H1 (cell line): ENCODE data around the gene RANBP6. TPM values are rescaled to one million over a fixed set of nuclear protein-coding genes. Genes with fewer than 3 reads are reported as not detected.
"Not testable (repeated sequence)": the region's sequence is repeated elsewhere in the genome, so short reads cannot be mapped to it uniquely, and the experiment has no call there.

Experiments
- CTCF ChIA-PET: fragments of 300-600 bp; sonication (Branson Sonifier 250); formaldehyde crosslinking; loops from one replicate; lab custom pipeline; 2021; ENCODE audit not compliant: partially characterized antibody; lab: Charles Lee
- POLR2A ChIA-PET: fragments of 300-600 bp; sonication (Branson Sonifier 250); formaldehyde crosslinking; loops from one replicate; lab custom pipeline; 2021; ENCODE audit warnings: inconsistent platforms; ENCODE audit not compliant: partially characterized antibody; lab: Charles Lee
- DNase-seq, 2 experiments: peaks; one replicate each; pipeline versions ENCODE4 v3.0.0 to v3.0.0-alpha.2; 2010 to 2022; ENCODE audit warnings: low spot score in 2 of 2, low read depth in 1 of 2, mixed read lengths in 1 of 2
- FAIRE-seq: peaks from 2 replicates; lab custom pipeline; 2011; peaks lifted over from hg19 to GRCh38; lab: Jason Lieb, UNC
- H2AFZ ChIP-seq: 2 replicates; pipeline ENCODE4 v1.8.1; 2012; ENCODE audit warnings: low read length, inconsistent platforms
- H2AK5ac ChIP-seq: 2 replicates; pipeline ENCODE4 v1.6.1; 2013; ENCODE audit warnings: low read depth, low read length
- H2BK120ac ChIP-seq: replicated peaks from 2 replicates; pipeline ENCODE3; 2013; ENCODE audit warnings: low read depth, low read length, inconsistent platforms
- H2BK12ac ChIP-seq: 2 replicates; pipeline ENCODE4 v1.6.1; 2013; ENCODE audit warnings: low read depth, low read length
- H2BK15ac ChIP-seq: 2 replicates; pipeline ENCODE4 v1.6.1; 2013; ENCODE audit warnings: low read length
- H2BK20ac ChIP-seq: 2 replicates; pipeline ENCODE4 v1.6.1; 2013; ENCODE audit warnings: low read length
- H2BK5ac ChIP-seq: 2 replicates; pipeline ENCODE4 v1.6.1; 2013; ENCODE audit warnings: low read depth, low read length
- H3K14ac ChIP-seq: 2 replicates; pipeline ENCODE4 v1.6.1; 2013; ENCODE audit warnings: inconsistent platforms; ENCODE audit not compliant: insufficient read length
- H3K18ac ChIP-seq: 2 replicates; pipeline ENCODE4 v1.6.1; 2013; ENCODE audit warnings: low read length; ENCODE audit errors: extremely low read depth
- H3K23ac ChIP-seq: 2 replicates; pipeline ENCODE4 v1.6.1; 2013; ENCODE audit warnings: inconsistent platforms; ENCODE audit not compliant: insufficient read length
- H3K23me2 ChIP-seq: 2 replicates; pipeline ENCODE4 v1.6.1; 2013; ENCODE audit warnings: low read depth, low read length
- H3K27ac ChIP-seq: 2 replicates; pipeline ENCODE4 v1.6.1; 2011; ENCODE audit warnings: low read depth, low read length, inconsistent platforms
- H3K27me3 ChIP-seq, 4 experiments: replicated peaks in 1 of 4; 1 replicate in 1 of 4; 2 replicates in 3 of 4; pipeline versions ENCODE4 v1.6.1 to v1.8.1; 2011 to 2013; ENCODE audit warnings: low read length in 3 of 4, mild to moderate bottlenecking in 3 of 4, inconsistent platforms in 2 of 4, mixed read lengths in 2 of 4, moderate library complexity in 1 of 4; ENCODE audit not compliant: control insufficient read depth in 3 of 4, insufficient read depth in 3 of 4; ENCODE audit errors: extremely low read depth in 1 of 4
- H3K36me3 ChIP-seq, 4 experiments: 2 replicates each; pipeline versions ENCODE4 v1.6.1 to v1.8.1; 2011 to 2013; ENCODE audit warnings: mild to moderate bottlenecking in 4 of 4, low read length in 3 of 4, moderate library complexity in 2 of 4, control low read depth in 1 of 4, inconsistent platforms in 1 of 4; ENCODE audit not compliant: insufficient read depth in 4 of 4, control insufficient read depth in 2 of 4
- H3K4ac ChIP-seq: replicated peaks from 2 replicates; pipeline ENCODE3; 2013; ENCODE audit warnings: low read length, low read depth, mixed read lengths, inconsistent platforms; ENCODE audit not compliant: insufficient read length
- H3K4me1 ChIP-seq, 4 experiments: replicated peaks in 1 of 4; 1 replicate in 1 of 4; 2 replicates in 3 of 4; pipeline versions ENCODE4 v1.6.1 to v1.8.1; 2011 to 2013; ENCODE audit warnings: low read length in 3 of 4, inconsistent platforms in 2 of 4, mixed read lengths in 1 of 4; ENCODE audit not compliant: insufficient read depth in 4 of 4, control insufficient read depth in 3 of 4
- H3K4me2 ChIP-seq, 2 experiments: 2 replicates each; pipeline versions ENCODE4 v1.6.1 to v1.8.1; 2011 to 2013; ENCODE audit warnings: low read depth in 2 of 2, low read length in 2 of 2, control low read depth in 1 of 2, inconsistent platforms in 1 of 2, mild to moderate bottlenecking in 1 of 2; ENCODE audit not compliant: insufficient read depth in 1 of 2
- H3K4me3 ChIP-seq, 4 experiments: fragments of 200-600, 300-600 bp in 1 of 4; sonication (generic), shearing (Covaris generic), sonication (Bioruptor Twin) in 1 of 4; 2 replicates each; pipeline versions ENCODE4 v1.5.1 to v1.8.1; 2011 to 2016; ENCODE audit warnings: low read length in 4 of 4, low read depth in 3 of 4, control low read depth in 2 of 4, inconsistent platforms in 2 of 4, mild to moderate bottlenecking in 2 of 4, mixed read lengths in 1 of 4, moderate library complexity in 1 of 4; ENCODE audit not compliant: insufficient read depth in 2 of 4; ENCODE audit errors: extremely low read depth in 1 of 4
- H3K56ac ChIP-seq: replicated peaks from 2 replicates; pipeline ENCODE3; 2013; ENCODE audit warnings: low read depth, mild to moderate bottlenecking, mixed read lengths, low read length, inconsistent platforms; ENCODE audit not compliant: insufficient read length
- H3K79me1 ChIP-seq: 2 replicates; pipeline ENCODE4 v1.6.1; 2013; ENCODE audit warnings: low read depth, low read length, control low read depth
- H3K79me2 ChIP-seq, 2 experiments: 2 replicates each; pipeline versions ENCODE4 v1.6.1 to v1.8.1; 2012 to 2013; ENCODE audit warnings: low read length in 2 of 2, mild to moderate bottlenecking in 2 of 2, inconsistent platforms in 1 of 2; ENCODE audit not compliant: insufficient read depth in 2 of 2, control insufficient read depth in 1 of 2
- H3K9ac ChIP-seq, 4 experiments: replicated peaks in 1 of 4; 1 replicate in 1 of 4; 2 replicates in 3 of 4; pipeline versions ENCODE4 v1.6.1 to v1.8.1; 2011 to 2013; ENCODE audit warnings: low read depth in 3 of 4, low read length in 3 of 4, control low read depth in 2 of 4, mild to moderate bottlenecking in 2 of 4, moderate library complexity in 2 of 4, inconsistent platforms in 1 of 4; ENCODE audit errors: extremely low read depth in 1 of 4
- H3K9me3 ChIP-seq, 2 experiments: 2 replicates each; pipeline versions ENCODE4 v1.6.1 to v1.8.1; 2012 to 2013; ENCODE audit warnings: mild to moderate bottlenecking in 2 of 2, moderate library complexity in 2 of 2, control low read depth in 1 of 2, inconsistent platforms in 1 of 2, low read depth in 1 of 2, low read length in 1 of 2, mixed read lengths in 1 of 2; ENCODE audit not compliant: insufficient read depth in 2 of 2
- H4K20me1 ChIP-seq, 2 experiments: replicated peaks in 1 of 2; 2 replicates each; pipeline versions ENCODE3 to v1.8.1; 2011 to 2013; ENCODE audit warnings: inconsistent platforms in 2 of 2, low read length in 2 of 2, mild to moderate bottlenecking in 1 of 2; ENCODE audit not compliant: insufficient read depth in 2 of 2, control insufficient read depth in 1 of 2
- H4K5ac ChIP-seq: 2 replicates; pipeline ENCODE4 v1.6.1; 2013; ENCODE audit warnings: low read length, low read depth, mixed read lengths, inconsistent platforms; ENCODE audit not compliant: insufficient read length
- H4K8ac ChIP-seq: 2 replicates; pipeline ENCODE4 v1.8.0; 2013; ENCODE audit warnings: mild to moderate bottlenecking, moderate library complexity, low read length, inconsistent platforms; ENCODE audit not compliant: insufficient read depth; ENCODE audit errors: extremely low read depth
- H4K91ac ChIP-seq: replicated peaks from 2 replicates; pipeline ENCODE3; 2013; ENCODE audit warnings: low read length, mixed read lengths, inconsistent platforms; ENCODE audit not compliant: insufficient read length
- BRCA1 ChIP-seq: IDR thresholded peaks from 2 replicates; pipeline ENCODE4 v1.6.1; 2012; ENCODE audit warnings: low read depth, low read length, improper control_type of control experiment
- EGR1 ChIP-seq: IDR thresholded peaks from 2 replicates; pipeline ENCODE4 v1.6.1; 2011; ENCODE audit warnings: low read depth, low read length, borderline replicate concordance
- EZH2 ChIP-seq: fragments of 200-600 bp; sonication (generic); IDR thresholded peaks from 2 replicates; pipeline ENCODE4 v1.7.1; 2012; ENCODE audit warnings: low read depth, mild to moderate bottlenecking, moderate library complexity, low read length, inconsistent platforms; ENCODE audit not compliant: severe bottlenecking
- HDAC6 ChIP-seq: IDR thresholded peaks from one replicate; pipeline ENCODE4 v1.7.1; 2012; ENCODE audit warnings: low read depth, mild to moderate bottlenecking, inconsistent platforms, low read length, moderate library complexity
- JUND ChIP-seq: IDR thresholded peaks from 2 replicates; pipeline ENCODE4 v1.6.1; 2011; ENCODE audit warnings: mild to moderate bottlenecking, improper control_type of control experiment, low read length
- POLR2A ChIP-seq, 2 experiments: IDR thresholded peaks; 1 replicate in 1 of 2; 2 replicates in 1 of 2; pipeline ENCODE4 v1.6.1; 2011; ENCODE audit warnings: low read depth in 2 of 2, low read length in 2 of 2, mild to moderate bottlenecking in 2 of 2; ENCODE audit errors: control extremely low read depth in 1 of 2
- RNF2 ChIP-seq: fragments of 200-900, 300-1000 bp; sonication (generic); IDR thresholded peaks from 2 replicates; pipeline ENCODE4 v1.7.1; 2016; ENCODE audit warnings: borderline replicate concordance, low read depth, mild to moderate bottlenecking, antibody characterized with exemption, low read length; ENCODE audit not compliant: poor library complexity, severe bottlenecking; ENCODE audit errors: missing control alignments
- SRF ChIP-seq: IDR thresholded peaks from 2 replicates; pipeline ENCODE4 v1.6.1; 2011; ENCODE audit warnings: mild to moderate bottlenecking, low read depth, low read length, moderate library complexity
- TBP ChIP-seq: IDR thresholded peaks from 2 replicates; pipeline ENCODE4 v1.6.1; 2011; ENCODE audit warnings: low read depth, low read length, improper control_type of control experiment
- YY1 ChIP-seq: IDR thresholded peaks from 2 replicates; pipeline ENCODE4 v1.6.1; 2011; ENCODE audit warnings: low read depth, mild to moderate bottlenecking, low read length
- WGBS, 2 experiments: shearing (Covaris generic) in 1 of 2; methylation state at CpG; one replicate each; pipeline versions ENCODE4 v1.1.6 to v1.1.7; 2013 to 2015; ENCODE audit warnings: low lambda C conversion rate in 2 of 2, mixed read lengths in 2 of 2, inconsistent platforms in 1 of 2, low coverage in 1 of 2, missing lambda C conversion rate in 1 of 2; ENCODE audit not compliant: insufficient replicate concordance in 2 of 2, insufficient coverage in 1 of 2, insufficient read length in 1 of 2; ENCODE audit errors: extremely low coverage in 1 of 2, missing lambda C conversion rate in 1 of 2; 5-methylcytosine and 5-hydroxymethylcytosine counted together
- polyA plus RNA-seq, 7 experiments: library from polyadenylated mRNA; depleted of rRNA in 3 of 7; stranded (reverse) in 5 of 7; unstranded in 2 of 7; fragments of >200 nt in 5 of 7; fragments of 200-250 nt in 2 of 7; gene quantifications; 1 replicate in 5 of 7; 2 replicates in 1 of 7; 4 replicates in 1 of 7; pipeline versions ENCODE4 v1.2.1 to v1.2.3, GENCODE V29; 2011 to 2013; ENCODE audit warnings: missing spikeins in 2 of 7, mixed read lengths in 2 of 7
- total RNA-seq: library from RNA; stranded (reverse); fragmentation: NEBNext Ultra II Directional; extraction: Animal tissue kit (Norgen Biotek cat#: 25700); gene quantifications from 2 replicates; pipeline ENCODE4 v1.2.1, GENCODE V29; 2021

Gene RANBP6
- total and polyA plus RNA-seq, 2 of the 8 experiments (the other 6 are each of a cell fraction or from before 2014, with no cell fraction given) = 5.7 to 18.8 TPM

- TF ChIP-seq YY1 (peak; percentile 98), BRCA1 (peak; percentile 32; the same call in 1 of the 2 replicates), TBP (peak; percentile 87), EZH2 (no peak), RNF2 (no peak), HDAC6 (no peak), JUND (peak; percentile 39; the same call in 1 of the 2 replicates), SRF (peak; percentile 91), EGR1 (no peak), POLR2A (IDR thresholded peaks at IDR 0.05; ENCODE audit: control extremely low read depth in 1 of 2, low read depth in 2 of 2, low read length in 2 of 2) (peak; percentile 80 to 88)
- TF ChIP-seq, all 59 proteins: peak for 21
These were observed at the start of gene RANBP6 (continued) for GRCh38 chr9:6015278-6016157.

- H3K23me2 ChIP-seq, H3K36me3 ChIP-seq, H2BK120ac ChIP-seq, H3K18ac ChIP-seq, H2AFZ ChIP-seq, H3K4me2 ChIP-seq, H3K27ac ChIP-seq, FAIRE-seq, H3K4me1 ChIP-seq, H3K4me3 ChIP-seq, H3K4ac ChIP-seq, H3K9ac ChIP-seq, H4K8ac ChIP-seq, H2BK20ac ChIP-seq, H3K79me2 ChIP-seq, H3K56ac ChIP-seq, DNase-seq, H2BK12ac ChIP-seq, H4K91ac ChIP-seq, H2BK5ac ChIP-seq, H4K5ac ChIP-seq, H3K79me1 ChIP-seq, POLR2A ChIA-PET, H3K14ac ChIP-seq, H4K20me1 ChIP-seq, H3K27me3 ChIP-seq, H2BK15ac ChIP-seq, H3K23ac ChIP-seq, H2AK5ac ChIP-seq: not testable (repeated sequence)
- WGBS, 2 experiments = 93% methylated on average over 7 of the region's 7 CpGs; no CpG with 5 or more reads in 1 of the 2 experiments
- CTCF ChIA-PET = interaction anchor here (0.9 to 1.1 kb wide), 2 partner anchors 9 to 177 kb away, joined by 3 read pairs; no protein-coding TSS in a partner anchor
- peaks cover 15% of the 10 kb centered on the region in 2 experiments for H3K9me3 ChIP-seq
These were observed 47.7 kb upstream of the RANBP6 start for GRCh38 chr9:6063146-6063545.
